Endothelial cell of umbilical vein (primary cell): Measurements from ENCODE around the gene ANKRD28. TPM values are rescaled to one million over a fixed set of nuclear protein-coding genes. Genes with fewer than 3 reads are reported as not detected.

Experiments
- BruUV-seq: library from RNA; stranded (reverse); fragments of 400-500 nt; replicated peaks from 2 replicates; lab custom pipeline; 2021; lab: Mats Ljungman, UMichigan
- CTCF ChIA-PET: fragments of 300-600, 350-600 bp; sonication (Branson Sonifier 250); formaldehyde crosslinking; loops from one replicate; lab custom pipeline; 2021; ENCODE audit warnings: antibody characterized with exemption, inconsistent platforms; lab: Charles Lee
- POLR2A ChIA-PET: fragments of 300-600, 350-600 bp; sonication (Branson Sonifier 250); formaldehyde crosslinking; loops from one replicate; lab custom pipeline; 2021; ENCODE audit warnings: antibody characterized with exemption, inconsistent platforms; lab: Charles Lee
- DNase-seq: peaks from one replicate; pipeline ENCODE4 v3.0.0-alpha.2; 2011; ENCODE audit warnings: low read depth, low spot score
- FAIRE-seq: peaks from 2 replicates; lab custom pipeline; 2011; peaks lifted over from hg19 to GRCh38; lab: Jason Lieb, UNC
- H2AFZ ChIP-seq: 2 replicates; pipeline ENCODE4 v1.6.0; 2012; ENCODE audit warnings: low read depth, low read length, control low read depth, inconsistent platforms
- H3K27ac ChIP-seq: 2 replicates; pipeline ENCODE4 v1.5.1; 2011; ENCODE audit warnings: low read depth, mild to moderate bottlenecking, control low read depth, low read length, moderate library complexity; ENCODE audit not compliant: insufficient read depth
- H3K27me3 ChIP-seq, 2 experiments: 2 replicates each; pipeline versions ENCODE4 v1.6.0 to v1.6.1; 2011; ENCODE audit warnings: low read length in 2 of 2, mixed read lengths in 1 of 2; ENCODE audit not compliant: control insufficient read depth in 2 of 2, insufficient read depth in 2 of 2
- H3K36me3 ChIP-seq, 2 experiments: 2 replicates in 1 of 2; 3 replicates in 1 of 2; pipeline ENCODE4 v1.5.1; 2011; ENCODE audit warnings: low read length in 2 of 2, mild to moderate bottlenecking in 1 of 2, moderate library complexity in 1 of 2; ENCODE audit not compliant: control insufficient read depth in 2 of 2, insufficient read depth in 2 of 2; ENCODE audit errors: extremely low read depth in 1 of 2
- H3K4me1 ChIP-seq: 3 replicates; pipeline ENCODE4 v1.5.1; 2011; ENCODE audit warnings: mild to moderate bottlenecking, low read length; ENCODE audit not compliant: control insufficient read depth, insufficient read depth; ENCODE audit errors: extremely low read depth
- H3K4me2 ChIP-seq: 2 replicates; pipeline ENCODE4 v1.6.1; 2011; ENCODE audit warnings: low read length, control low read depth, mixed read lengths; ENCODE audit not compliant: insufficient read depth
- H3K4me3 ChIP-seq, 3 experiments: fragments of 200-600 bp in 1 of 3; sonication (generic), shearing (Covaris generic) in 1 of 3; replicated peaks in 1 of 3; 2 replicates each; pipeline ENCODE4 v1.5.1; 2011 to 2016; ENCODE audit warnings: control low read depth in 3 of 3, low read length in 3 of 3, mild to moderate bottlenecking in 2 of 3, inconsistent platforms in 1 of 3, low read depth in 1 of 3, moderate library complexity in 1 of 3; ENCODE audit not compliant: insufficient read depth in 1 of 3
- H3K79me2 ChIP-seq: 2 replicates; pipeline ENCODE4 v1.6.0; 2012; ENCODE audit warnings: low read length, inconsistent platforms; ENCODE audit not compliant: control insufficient read depth, insufficient read depth
- H3K9ac ChIP-seq: replicated peaks from 2 replicates; pipeline ENCODE3; 2011; ENCODE audit warnings: low read length, control low read depth; ENCODE audit not compliant: insufficient read depth; ENCODE audit errors: extremely low read depth
- H3K9me1 ChIP-seq: replicated peaks from 3 replicates; pipeline ENCODE4 v1.6.0; 2011; ENCODE audit warnings: mild to moderate bottlenecking, low read length; ENCODE audit not compliant: control insufficient read depth, insufficient read depth; ENCODE audit errors: extremely low read depth
- H3K9me3 ChIP-seq: replicated peaks from 2 replicates; pipeline ENCODE4 v1.5.1; 2012; ENCODE audit warnings: low read length, inconsistent platforms; ENCODE audit not compliant: control insufficient read depth, insufficient read depth
- H4K20me1 ChIP-seq: replicated peaks from 2 replicates; pipeline ENCODE3; 2011; ENCODE audit warnings: mild to moderate bottlenecking, low read length; ENCODE audit not compliant: control insufficient read depth, insufficient read depth; ENCODE audit errors: extremely low read depth
- EZH2 ChIP-seq: IDR thresholded peaks from 2 replicates; pipeline ENCODE4 v1.6.1; 2012; ENCODE audit warnings: borderline replicate concordance, low read depth, mild to moderate bottlenecking, moderate library complexity, low read length, inconsistent platforms; ENCODE audit not compliant: severe bottlenecking
- FOS ChIP-seq: IDR thresholded peaks from 2 replicates; pipeline ENCODE4 v1.6.1; 2011; ENCODE audit warnings: mild to moderate bottlenecking, low read length, moderate library complexity, borderline replicate concordance; ENCODE audit not compliant: insufficient read depth
- GATA2 ChIP-seq: IDR thresholded peaks from 2 replicates; pipeline ENCODE4 v1.7.0; 2011; ENCODE audit warnings: low read depth, mild to moderate bottlenecking, moderate library complexity, mixed read lengths, low read length; ENCODE audit not compliant: insufficient read length, insufficient read depth
- JUN ChIP-seq: IDR thresholded peaks from 2 replicates; pipeline ENCODE4 v1.6.1; 2011; ENCODE audit warnings: borderline replicate concordance, low read depth; ENCODE audit not compliant: insufficient read length, insufficient read depth
- MYC ChIP-seq: IDR thresholded peaks from one replicate; pipeline ENCODE4 v1.6.1; 2011; ENCODE audit warnings: mild to moderate bottlenecking, low read depth, low read length
- POLR2A ChIP-seq: IDR thresholded peaks from 2 replicates; pipeline ENCODE4 v1.6.1; 2012; ENCODE audit warnings: low read depth, mild to moderate bottlenecking, control low read depth, low read length
- POLR2AphosphoS5 ChIP-seq: IDR thresholded peaks from 2 replicates; pipeline ENCODE4 v1.6.1; 2012; ENCODE audit warnings: low read depth, mild to moderate bottlenecking, control low read depth, low read length, moderate library complexity; ENCODE audit not compliant: insufficient read depth
- dilution Hi-C: fragments of 300-500 bp; cut with MboI; formaldehyde crosslinking; loops from one replicate; pipeline ENCODE4 v1.15.0; 2019; ENCODE audit warnings: low sequenced_read_pairs; ENCODE audit not compliant: extremely low pct_ligation_motif_present
- intact Hi-C: fragments of 100-400 bp; cut with micrococcal nuclease; formaldehyde crosslinking; loops from one replicate; pipeline ENCODE4 v1.10.0; 2022
- polyA plus RNA-seq, 4 experiments: library from polyadenylated mRNA; depleted of rRNA in 3 of 4; stranded (reverse) in 3 of 4; unstranded in 1 of 4; fragments of >200 nt; gene quantifications; 2 replicates each; pipeline versions ENCODE4 v1.2.1 to v1.2.3, GENCODE V29; 2011 to 2012; ENCODE audit warnings: missing spikeins in 1 of 4
- total RNA-seq: library from RNA; stranded (reverse); gene quantifications from 2 replicates; pipeline ENCODE4 v1.2.3, GENCODE V29; 2021
- TF ChIP-seq, protein P1 (sequence below): IDR thresholded peaks from 2 replicates; pipeline ENCODE4 v1.6.1; 2011; ENCODE audit not compliant: insufficient read depth, insufficient read length
- TF ChIP-seq, protein P2 (sequence below), 2 donors: IDR thresholded peaks; 1 replicate in 1 of 2; 2 replicates in 1 of 2; pipeline ENCODE4 v1.5.1; 2011; ENCODE audit warnings: low read length in 2 of 2, mild to moderate bottlenecking in 2 of 2, moderate library complexity in 2 of 2, control low read depth in 1 of 2, inconsistent platforms in 1 of 2, low read depth in 1 of 2; ENCODE audit not compliant: insufficient read depth in 1 of 2; ENCODE audit errors: extremely low read depth in 1 of 2

Gene ANKRD28
- total and polyA plus RNA-seq, 2 donors (not counting 3 experiments of a cell fraction or from before 2014, with no cell fraction given), result 36.7 to 97.3 TPM

DNA sequence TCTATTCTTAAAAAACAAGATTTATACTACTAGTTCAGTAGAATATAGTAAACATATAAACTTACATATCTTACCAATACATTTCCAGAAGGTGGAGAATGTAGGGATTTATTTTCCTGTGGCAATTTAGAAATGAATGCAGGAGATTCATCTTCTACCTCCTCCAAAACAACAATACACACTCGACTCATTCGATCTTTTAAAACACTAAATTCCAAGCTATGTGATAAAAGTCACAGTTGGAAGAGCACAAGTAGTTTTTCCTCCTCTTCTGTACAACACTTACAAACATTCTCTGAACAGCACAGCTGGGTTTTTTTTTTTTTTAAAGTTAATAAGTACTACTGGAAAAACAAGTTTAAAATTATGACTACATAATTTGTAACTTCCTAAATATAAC, 1.4 kb downstream of the ANKRD28 start:
- Histone ChIP-seq H3K4me2 (peak overlapping the region; percentile 95), H3K9me1 (no peaks in the 10 kb centered on the region), H2AFZ (no peak overlapping the region), H3K79me2 (peaks cover 66% of the 10 kb centered on the region), H3K36me3 (peaks cover 0 to 6% of the 10 kb centered on the region in 2 experiments), H3K27ac (peak overlapping the region; percentile 96), H4K20me1 (no peaks in the 10 kb centered on the region), H3K9me3 (no peaks in the 10 kb centered on the region), H3K4me1 (peaks cover 26% of the 10 kb centered on the region), H3K27me3 (no peaks in the 10 kb centered on the region), H3K9ac (peak overlapping the region; percentile 98), H3K4me3 (peak overlapping the region; percentile 26 to 100 (median 84))
- DNase-seq (peak; percentile 45), FAIRE-seq (no peak)
- CTCF ChIA-PET, result interaction anchor here (0.6 to 4.1 kb wide), 17 partner anchors 9 to 391 kb away, joined by 3 to 33 read pairs (median 4); partner anchors contain the start of genes BTD and HACL1
- intact Hi-C loops, result loop anchor here (2.0 to 5.0 kb wide), 2 partner anchors 104 to 264 kb away; no protein-coding TSS in a partner anchor
- TF ChIP-seq GATA2, result no peak
- TF ChIP-seq, protein P1, sequence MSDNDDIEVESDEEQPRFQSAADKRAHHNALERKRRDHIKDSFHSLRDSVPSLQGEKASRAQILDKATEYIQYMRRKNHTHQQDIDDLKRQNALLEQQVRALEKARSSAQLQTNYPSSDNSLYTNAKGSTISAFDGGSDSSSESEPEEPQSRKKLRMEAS, result no peak
- TF ChIP-seq EZH2, result no peak
- TF ChIP-seq FOS, result no peak
- TF ChIP-seq POLR2AphosphoS5, result no peak
- no peak for TF ChIP-seq MYC
- TF ChIP-seq, protein P2, sequence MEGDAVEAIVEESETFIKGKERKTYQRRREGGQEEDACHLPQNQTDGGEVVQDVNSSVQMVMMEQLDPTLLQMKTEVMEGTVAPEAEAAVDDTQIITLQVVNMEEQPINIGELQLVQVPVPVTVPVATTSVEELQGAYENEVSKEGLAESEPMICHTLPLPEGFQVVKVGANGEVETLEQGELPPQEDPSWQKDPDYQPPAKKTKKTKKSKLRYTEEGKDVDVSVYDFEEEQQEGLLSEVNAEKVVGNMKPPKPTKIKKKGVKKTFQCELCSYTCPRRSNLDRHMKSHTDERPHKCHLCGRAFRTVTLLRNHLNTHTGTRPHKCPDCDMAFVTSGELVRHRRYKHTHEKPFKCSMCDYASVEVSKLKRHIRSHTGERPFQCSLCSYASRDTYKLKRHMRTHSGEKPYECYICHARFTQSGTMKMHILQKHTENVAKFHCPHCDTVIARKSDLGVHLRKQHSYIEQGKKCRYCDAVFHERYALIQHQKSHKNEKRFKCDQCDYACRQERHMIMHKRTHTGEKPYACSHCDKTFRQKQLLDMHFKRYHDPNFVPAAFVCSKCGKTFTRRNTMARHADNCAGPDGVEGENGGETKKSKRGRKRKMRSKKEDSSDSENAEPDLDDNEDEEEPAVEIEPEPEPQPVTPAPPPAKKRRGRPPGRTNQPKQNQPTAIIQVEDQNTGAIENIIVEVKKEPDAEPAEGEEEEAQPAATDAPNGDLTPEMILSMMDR (IDR thresholded peaks at IDR 0.05; ENCODE audit: extremely low read depth in 1 of 2, insufficient read depth in 1 of 2, low read depth in 1 of 2, low read length in 2 of 2), result no peak
- no peak for TF ChIP-seq POLR2A
- no peak for TF ChIP-seq JUN
- dilution Hi-C loops, result no loop called here
- POLR2A ChIA-PET, result interaction anchor here (0.6 to 1.3 kb wide), 2 partner anchors 9 to 327 kb away, joined by 4 to 6 read pairs; no protein-coding TSS in a partner anchor
- BruUV-seq, result no TSS peak
